Stimulated activated CD8-positive, alpha-beta memory T cell treated with anti-CD3 and anti-CD28 coated beads, Interleukin-7, amount 100 ng/mL, for 4 hours (primary cell): ENCODE results near the gene PNPLA1.

Experiments
- DNase-seq, 2 donors: peaks; one replicate each; pipeline ENCODE4 v3.0.0-alpha.2; 2020; ENCODE audit warnings: low read depth in 2 of 2

The PNPLA1 gene

GRCh38 chr6:36285187-36285671 lies 15.4 kb downstream of the PNPLA1 start:
- DNase-seq = no peak

GRCh38 chr6:36285797-36286196 lies 15.9 kb downstream of the PNPLA1 start:
- DNase-seq = no peak

GRCh38 chr6:36286858-36287257 lies 17.0 kb downstream of the PNPLA1 start:
- no peak for DNase-seq

GRCh38 chr6:36289281-36289878 lies 19.5 kb downstream of the PNPLA1 start:
- no peak for DNase-seq

- no peak for DNase-seq
Observed at GRCh38 chr6:36290668-36291620, 21.1 kb downstream of the PNPLA1 start.

- DNase-seq = no peak
Observed at GRCh38 chr6:36292170-36292569, 22.3 kb downstream of the PNPLA1 start.

- DNase-seq = no peak
Observed at GRCh38 chr6:36296240-36296639, 26.4 kb downstream of the PNPLA1 start.

- no peak for DNase-seq
Observed at GRCh38 chr6:36297051-36297450, 27.2 kb downstream of the PNPLA1 start.

GRCh38 chr6:36297511-36297910 lies 27.7 kb downstream of the PNPLA1 start:
- no peak for DNase-seq

GRCh38 chr6:36298027-36298426 lies 28.2 kb downstream of the PNPLA1 start:
- DNase-seq = no peak

- DNase-seq = no peak
Observed at GRCh38 chr6:36301085-36301658, 31.3 kb downstream of the PNPLA1 start.

GRCh38 chr6:36301781-36302180 lies 31.9 kb downstream of the PNPLA1 start:
- DNase-seq = no peak

- DNase-seq = peak; percentile 74 to 88
Observed at GRCh38 chr6:36302227-36302976, 32.5 kb downstream of the PNPLA1 start.

GRCh38 chr6:36305885-36306284 lies 36.0 kb downstream of the PNPLA1 start:
- no peak for DNase-seq

- DNase-seq = no peak
Observed at GRCh38 chr6:36306375-36306774, 36.5 kb downstream of the PNPLA1 start.

GRCh38 chr6:36308514-36308913 lies 38.7 kb downstream of the PNPLA1 start:
- DNase-seq = no peak

GRCh38 chr6:36309203-36309602 lies 39.3 kb downstream of the PNPLA1 start:
- DNase-seq = no peak

- no peak for DNase-seq
Observed at GRCh38 chr6:36309900-36310299, 40.0 kb downstream of the PNPLA1 start.

GRCh38 chr6:36312854-36313648 lies 43.2 kb downstream of the PNPLA1 start:
- no peak for DNase-seq

- no peak for DNase-seq
Observed at GRCh38 chr6:36313649-36313936, 43.7 kb downstream of the PNPLA1 start.
